AG04450 (cell line): ENCODE measurements around the gene FDX1. TPM values are rescaled to one million over a fixed set of nuclear protein-coding genes. Genes with fewer than 3 reads are reported as not detected.

ENCODE experiments used
- CTCF ChIA-PET: fragments of 300-600, 350-600 bp; formaldehyde crosslinking; extraction: SDS; loops from one replicate; lab custom pipeline; 2022; ENCODE audit warnings: antibody characterized with exemption, inconsistent platforms; lab: Charles Lee
- POLR2A ChIA-PET: fragments of 350-600 bp; formaldehyde crosslinking; extraction: SDS; loops from one replicate; lab custom pipeline; 2021; ENCODE audit warnings: antibody characterized with exemption, inconsistent platforms; lab: Yijun Ruan, JAX
- DNase-seq: peaks from one replicate; pipeline ENCODE4 v3.0.0-alpha.2; 2011; ENCODE audit warnings: low read depth, low spot score
- H3K27ac ChIP-seq: one replicate; pipeline ENCODE4 v1.5.1; 2012; ENCODE audit warnings: low read depth, low read length, control low read depth
- H3K27me3 ChIP-seq: one replicate; pipeline ENCODE4 v1.6.0; 2012; ENCODE audit warnings: low read length; ENCODE audit not compliant: control insufficient read depth, insufficient read depth
- H3K4me3 ChIP-seq: 2 replicates; pipeline ENCODE4 v1.5.1; 2011; ENCODE audit warnings: mild to moderate bottlenecking, low read depth, low read length, control low read depth
- H3K9me3 ChIP-seq: 2 replicates; pipeline ENCODE4 v1.5.1; 2012; ENCODE audit warnings: low read length; ENCODE audit not compliant: control insufficient read depth, insufficient read depth
- polyA plus RNA-seq: library from polyadenylated mRNA; depleted of rRNA; stranded (reverse); fragments of >200 nt; gene quantifications from 2 replicates; pipeline ENCODE4 v1.2.3, GENCODE V29; 2011
- TF ChIP-seq, protein P1 (sequence below): IDR thresholded peaks from 2 replicates; pipeline ENCODE4 v1.5.1; 2011; ENCODE audit warnings: low read depth, low read length, control low read depth, inconsistent platforms

FDX1 gene
- polyA plus RNA-seq, 1 experiment: 8.9 TPM

DNA sequence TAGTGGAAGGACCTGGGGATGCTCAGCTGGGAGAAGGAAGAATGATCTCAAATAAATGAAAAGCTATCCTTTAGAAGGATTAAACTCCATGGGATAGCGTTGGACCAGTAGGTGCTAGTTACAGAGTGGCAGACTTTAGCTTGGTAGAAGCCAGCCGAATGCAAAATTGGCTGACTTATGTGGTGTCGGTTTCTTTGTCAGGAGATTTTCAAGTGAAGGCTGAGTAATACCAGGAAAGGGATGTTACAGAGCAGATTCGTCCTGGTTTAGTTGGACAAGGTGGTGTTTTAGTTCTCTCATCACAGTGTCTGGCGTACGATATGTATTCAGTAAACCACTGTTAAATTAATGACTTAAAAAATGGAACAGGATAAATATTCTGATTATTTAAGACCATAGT lies 26.0 kb downstream of the FDX1 start:
- ChIA-PET CTCF (interaction anchor here (0.8 to 1.4 kb wide), 3 partner anchors 9 to 20 kb away, joined by 3 to 6 read pairs (median 4); no protein-coding TSS in a partner anchor), POLR2A (no interaction called here)
- H3K4me3 ChIP-seq: no peak overlapping the region
- H3K9me3 ChIP-seq: no peaks in the 10 kb centered on the region
- no peak overlapping the region for H3K27ac ChIP-seq
- no peaks in the 10 kb centered on the region for H3K27me3 ChIP-seq
- no peak for DNase-seq
- TF ChIP-seq, protein P1, sequence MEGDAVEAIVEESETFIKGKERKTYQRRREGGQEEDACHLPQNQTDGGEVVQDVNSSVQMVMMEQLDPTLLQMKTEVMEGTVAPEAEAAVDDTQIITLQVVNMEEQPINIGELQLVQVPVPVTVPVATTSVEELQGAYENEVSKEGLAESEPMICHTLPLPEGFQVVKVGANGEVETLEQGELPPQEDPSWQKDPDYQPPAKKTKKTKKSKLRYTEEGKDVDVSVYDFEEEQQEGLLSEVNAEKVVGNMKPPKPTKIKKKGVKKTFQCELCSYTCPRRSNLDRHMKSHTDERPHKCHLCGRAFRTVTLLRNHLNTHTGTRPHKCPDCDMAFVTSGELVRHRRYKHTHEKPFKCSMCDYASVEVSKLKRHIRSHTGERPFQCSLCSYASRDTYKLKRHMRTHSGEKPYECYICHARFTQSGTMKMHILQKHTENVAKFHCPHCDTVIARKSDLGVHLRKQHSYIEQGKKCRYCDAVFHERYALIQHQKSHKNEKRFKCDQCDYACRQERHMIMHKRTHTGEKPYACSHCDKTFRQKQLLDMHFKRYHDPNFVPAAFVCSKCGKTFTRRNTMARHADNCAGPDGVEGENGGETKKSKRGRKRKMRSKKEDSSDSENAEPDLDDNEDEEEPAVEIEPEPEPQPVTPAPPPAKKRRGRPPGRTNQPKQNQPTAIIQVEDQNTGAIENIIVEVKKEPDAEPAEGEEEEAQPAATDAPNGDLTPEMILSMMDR: no peak

- ChIA-PET CTCF (interaction anchor here (0.6 to 3.5 kb wide), 4 partner anchors 17 to 925 kb away, joined by 3 to 14 read pairs (median 8); no protein-coding TSS in a partner anchor), POLR2A (no interaction called here)
- Histone ChIP-seq H3K4me3 (no peak overlapping the region), H3K27ac (no peak overlapping the region), H3K9me3 (no peaks in the 10 kb centered on the region), H3K27me3 (no peaks in the 10 kb centered on the region)
- TF ChIP-seq, protein P1: peak; percentile 66
- peak; percentile 24 for DNase-seq
Observed at GRCh38 chr11:110463153-110463552, 33.4 kb downstream of the FDX1 start.

DNA sequence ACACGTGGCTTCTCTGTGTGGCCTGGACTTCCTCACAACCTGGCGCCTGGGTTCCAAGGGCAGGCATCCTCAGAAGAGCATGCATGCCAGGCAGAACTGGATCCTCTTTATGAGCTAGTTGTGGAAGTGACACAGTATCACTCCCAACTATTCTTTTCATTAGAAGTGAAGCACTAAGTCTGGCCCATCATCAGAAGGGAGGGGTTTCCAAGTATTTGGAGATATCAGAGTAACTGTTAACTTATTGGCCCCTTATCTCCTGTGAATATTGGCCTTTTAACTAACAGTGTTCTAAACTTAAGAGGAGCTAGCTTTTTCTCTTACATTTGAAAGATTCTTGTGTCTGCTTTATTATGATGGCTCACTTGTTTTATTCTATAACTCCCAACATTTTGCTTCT lies 35.5 kb downstream of the FDX1 start:
- Histone ChIP-seq H3K27ac (no peak overlapping the region), H3K9me3 (no peaks in the 10 kb centered on the region), H3K4me3 (no peak overlapping the region), H3K27me3 (no peaks in the 10 kb centered on the region)
- POLR2A ChIA-PET: no interaction called here
- no peak for DNase-seq
- TF ChIP-seq, protein P1: no peak
- CTCF ChIA-PET: interaction anchor here (1.0 to 1.8 kb wide), 5 partner anchors 9 to 982 kb away, joined by 3 to 6 read pairs (median 3); no protein-coding TSS in a partner anchor

GRCh38 chr11:110467556-110467955 lies 37.8 kb downstream of the FDX1 start:
- POLR2A ChIA-PET: interaction anchor here (0.7 kb wide), 1 partner anchor 598 kb away, joined by 6 read pairs; no protein-coding TSS in a partner anchor
- TF ChIP-seq, protein P1: no peak
- DNase-seq: no peak
- Histone ChIP-seq H3K9me3 (no peaks in the 10 kb centered on the region), H3K4me3 (no peak overlapping the region), H3K27ac (no peak overlapping the region), H3K27me3 (no peaks in the 10 kb centered on the region)
- CTCF ChIA-PET: interaction anchor here (1.5 kb wide), 1 partner anchor 34 kb away, joined by 3 read pairs; no protein-coding TSS in a partner anchor

DNA sequence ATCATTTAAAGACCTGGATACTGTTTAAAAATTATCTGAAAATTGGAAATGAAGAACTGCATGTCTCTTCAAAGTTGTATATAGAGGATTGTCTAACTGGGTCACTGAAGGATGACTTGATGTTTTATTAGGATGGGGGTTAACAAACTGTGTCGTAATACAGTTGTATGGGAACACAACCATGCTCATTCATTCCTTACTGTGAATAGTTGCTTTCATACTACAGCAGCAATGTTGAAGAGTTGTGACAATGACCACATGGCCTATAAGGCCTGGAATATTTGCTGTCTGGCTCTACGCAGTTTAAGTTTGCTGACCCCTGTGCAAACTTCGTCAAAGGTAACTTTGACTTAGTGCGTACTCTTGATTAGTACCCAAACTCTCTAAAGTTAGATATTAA lies 38.4 kb downstream of the FDX1 start:
- no peak for DNase-seq
- Histone ChIP-seq H3K27ac (no peak overlapping the region), H3K9me3 (no peaks in the 10 kb centered on the region; the same call in 1 of the 2 replicates), H3K4me3 (no peak overlapping the region), H3K27me3 (no peaks in the 10 kb centered on the region)
- TF ChIP-seq, protein P1: no peak
- ChIA-PET POLR2A (no interaction called here), CTCF (no interaction called here)
